GM10266 (cell line): Measurements from ENCODE around the gene GLB1L3.
A peak's percentile ranks its signal among the peaks of the same experiment; 100 is the strongest.
"Not testable (repeated sequence)": the region's sequence is repeated elsewhere in the genome, so short reads cannot be mapped to it uniquely, and the experiment has no call there.

Source experiments
- DNase-seq: peaks from one replicate; pipeline ENCODE4 v3.0.0; 2012; ENCODE audit errors: extremely low spot score
- CTCF ChIP-seq: IDR thresholded peaks from 2 replicates; pipeline ENCODE4 v1.5.1; 2012; ENCODE audit warnings: mild to moderate bottlenecking, low read depth; ENCODE audit not compliant: control insufficient read depth, insufficient read depth; ENCODE audit errors: missing control alignments

The GLB1L3 gene

GRCh38 chr11:134250675-134251074, 25.5 kb upstream of the GLB1L3 start:
- no peak for TF ChIP-seq CTCF
- DNase-seq, result no peak

- peak; percentile 35 for DNase-seq
- no peak for TF ChIP-seq CTCF
Observed at GRCh38 chr11:134252346-134253187, 23.6 kb upstream of the GLB1L3 start.

- peak; percentile 97 for DNase-seq
- TF ChIP-seq CTCF, result no peak
Observed at GRCh38 chr11:134253188-134253993, 22.8 kb upstream of the GLB1L3 start, which contains the start of the genes ACAD8 and THYN1. Gene ACAD8, plus strand, starts transcription at chr11:134253568. Its CDS starts 33 bp downstream, at chr11:134253601. Gene THYN1, minus strand, starts transcription at chr11:134253352. Its CDS starts 470 bp downstream, at chr11:134252882.

- no peak for TF ChIP-seq CTCF
- no peak for DNase-seq
Observed at GRCh38 chr11:134254433-134255183, 21.6 kb upstream of the GLB1L3 start.

GRCh38 chr11:134255184-134255561, 21.0 kb upstream of the GLB1L3 start:
- DNase-seq, result not testable (repeated sequence)

- TF ChIP-seq CTCF, result no peak
- no peak for DNase-seq
Observed at GRCh38 chr11:134257101-134257500, 19.1 kb upstream of the GLB1L3 start.

GRCh38 chr11:134258577-134258976, 17.6 kb upstream of the GLB1L3 start:
- no peak for TF ChIP-seq CTCF
- DNase-seq, result no peak
